HG03025 (cell line): ENCODE measurements around the gene TBC1D22A.

ENCODE experiments used
- ATAC-seq: cut with Tn5 transposase; IDR thresholded peaks from one replicate; pipeline ENCODE4 v1.9.1; 2021; ENCODE audit warnings: mild to moderate bottlenecking, moderate library complexity; ENCODE audit not compliant: unreplicated experiment, low FRiP score

TBC1D22A gene

GRCh38 chr22:46792841-46793261 lies 30.4 kb downstream of the TBC1D22A start:
- ATAC-seq = no peak

GRCh38 chr22:46793497-46793896 lies 31.0 kb downstream of the TBC1D22A start:
- no peak for ATAC-seq

- no peak for ATAC-seq
Measured at GRCh38 chr22:46794067-46794466, 31.6 kb downstream of the TBC1D22A start.

- no peak for ATAC-seq
Measured at GRCh38 chr22:46794491-46794890, 32.0 kb downstream of the TBC1D22A start.

GRCh38 chr22:46795140-46795539 lies 32.7 kb downstream of the TBC1D22A start:
- ATAC-seq = no peak

- ATAC-seq = no peak
Measured at GRCh38 chr22:46795845-46796565, 33.6 kb downstream of the TBC1D22A start.

- ATAC-seq = no peak
Measured at GRCh38 chr22:46796566-46797195, 34.2 kb downstream of the TBC1D22A start.

GRCh38 chr22:46797355-46797754 lies 34.9 kb downstream of the TBC1D22A start:
- no peak for ATAC-seq

GRCh38 chr22:46798041-46798365 lies 35.6 kb downstream of the TBC1D22A start:
- ATAC-seq = no peak

- ATAC-seq = no peak
Measured at GRCh38 chr22:46798366-46799350, 36.2 kb downstream of the TBC1D22A start.

- ATAC-seq = no peak
Measured at GRCh38 chr22:46799626-46800025, 37.2 kb downstream of the TBC1D22A start.

GRCh38 chr22:46800102-46800857 lies 37.8 kb downstream of the TBC1D22A start:
- ATAC-seq = no peak

- no peak for ATAC-seq
Measured at GRCh38 chr22:46801331-46801811, 38.9 kb downstream of the TBC1D22A start.

- ATAC-seq = no peak
Measured at GRCh38 chr22:46801826-46802607, 39.6 kb downstream of the TBC1D22A start.

- ATAC-seq = no peak
Measured at GRCh38 chr22:46802608-46803027, 40.2 kb downstream of the TBC1D22A start.

GRCh38 chr22:46803031-46803880 lies 40.8 kb downstream of the TBC1D22A start:
- no peak for ATAC-seq

- ATAC-seq = no peak
Measured at GRCh38 chr22:46803936-46804335, 41.5 kb downstream of the TBC1D22A start.

- ATAC-seq = no peak
Measured at GRCh38 chr22:46806794-46807193, 44.3 kb downstream of the TBC1D22A start.

- no peak for ATAC-seq
Measured at GRCh38 chr22:46807458-46807857, 45.0 kb downstream of the TBC1D22A start.
